Measurements from ENCODE around the gene TRAPPC5.

The TRAPPC5 gene

DNA sequence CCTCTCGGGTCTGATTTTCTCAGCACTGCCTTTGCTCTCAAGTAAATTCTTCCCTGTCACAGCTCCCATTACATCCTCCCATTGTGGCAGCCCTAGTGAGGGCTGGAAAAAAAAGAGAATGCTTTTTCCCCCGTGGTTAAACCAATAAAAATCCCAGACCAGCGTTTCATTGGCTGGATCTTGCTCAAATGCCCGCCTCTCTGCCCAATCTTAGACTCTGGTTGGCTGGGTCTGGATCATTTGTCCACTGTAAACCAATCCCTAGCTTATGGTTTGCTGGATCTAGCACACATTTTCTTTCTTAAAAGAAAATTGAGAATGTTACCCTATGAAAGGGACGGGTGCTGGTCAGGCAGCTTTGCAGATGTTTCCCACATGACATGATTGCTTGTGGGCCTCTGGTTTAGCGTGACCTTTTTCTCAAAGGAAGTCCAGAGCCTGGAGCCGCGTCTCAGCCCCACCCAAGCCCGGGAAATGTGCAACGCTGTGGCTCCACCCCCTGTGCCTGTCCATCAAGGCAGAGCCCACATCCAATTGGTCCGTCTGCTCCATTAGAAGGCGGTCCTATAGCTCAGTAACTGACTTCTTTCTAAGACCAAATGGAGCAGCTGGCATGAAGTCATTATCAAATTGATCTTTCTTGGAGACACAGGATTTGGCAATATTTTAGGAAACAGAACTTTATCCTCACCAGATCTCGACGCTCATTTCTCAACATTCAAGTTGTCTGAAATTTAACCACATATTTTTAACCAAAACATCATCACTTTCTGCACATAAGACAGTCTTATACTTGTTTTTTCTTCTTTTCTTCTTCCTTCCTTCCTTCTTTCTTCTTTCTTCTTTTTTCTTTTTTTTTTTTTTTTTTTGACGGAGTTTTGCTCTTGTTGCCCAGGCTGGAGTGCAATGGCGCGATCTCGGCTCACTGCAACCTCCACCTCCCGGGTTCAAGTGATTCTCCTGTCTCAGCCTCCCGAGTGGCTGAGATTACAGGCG is 6.3 kb upstream of the TRAPPC5 start:
- Histone ChIP-seq H3K4me1 (ENCODE audit: control insufficient read depth in 2 of 2, insufficient read depth in 2 of 2, low read length in 2 of 2) (peaks cover 1 to 2% of the 10 kb centered on the region in 2 donors), H3K4me3 (ENCODE audit: low read length in 2 of 2) (no peak overlapping the region), H3K27ac (ENCODE audit: low read depth in 2 of 2, low read length in 2 of 2) (no peak overlapping the region), H3K9me3 (ENCODE audit: control insufficient read depth in 2 of 2, low read length in 2 of 2) (no peaks in the 10 kb centered on the region), H3K27me3 (ENCODE audit: control insufficient read depth in 2 of 2, insufficient read depth in 2 of 2, low read length in 2 of 2) (peaks cover 16 to 22% of the 10 kb centered on the region in 2 donors), H3K36me3 (ENCODE audit: control insufficient read depth in 2 of 2, insufficient read depth in 2 of 2, low read length in 2 of 2) (no peaks in the 10 kb centered on the region), H3K9ac (ENCODE audit: low read depth in 1 of 2, low read length in 2 of 2) (no peak overlapping the region)

DNA sequence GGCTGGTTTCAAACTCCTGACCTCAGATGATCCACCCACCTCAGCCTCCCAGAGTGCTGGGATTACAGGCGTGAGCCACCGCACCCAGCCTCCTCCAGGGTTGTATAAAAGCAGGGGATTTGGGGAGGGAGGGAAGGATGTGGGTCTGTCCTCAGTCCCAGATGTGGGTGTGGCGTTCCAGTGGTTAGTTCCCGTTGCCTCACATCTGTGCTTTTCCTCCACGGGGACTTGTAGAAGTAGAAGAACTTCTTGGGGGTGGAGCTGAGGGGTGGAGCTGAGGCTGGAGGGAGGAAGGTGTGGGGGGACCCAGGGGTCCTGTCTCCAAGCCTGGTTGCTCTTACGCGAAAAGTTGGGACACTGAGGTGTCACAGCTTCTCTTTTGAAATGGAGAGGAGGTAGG is 4.3 kb upstream of the TRAPPC5 start:
- H3K27ac ChIP-seq (ENCODE audit: low read depth in 2 of 2, low read length in 2 of 2): no peak overlapping the region
- no peaks in the 10 kb centered on the region for H3K36me3 ChIP-seq (ENCODE audit: control insufficient read depth in 2 of 2, insufficient read depth in 2 of 2, low read length in 2 of 2)
- peaks cover 8 to 11% of the 10 kb centered on the region in 2 donors for H3K4me1 ChIP-seq (ENCODE audit: control insufficient read depth in 2 of 2, insufficient read depth in 2 of 2, low read length in 2 of 2)
- H3K4me3 ChIP-seq (ENCODE audit: low read length in 2 of 2): no peak overlapping the region
- peaks cover 9 to 13% of the 10 kb centered on the region in 2 donors for H3K27me3 ChIP-seq (ENCODE audit: control insufficient read depth in 2 of 2, insufficient read depth in 2 of 2, low read length in 2 of 2)
- no peaks in the 10 kb centered on the region for H3K9me3 ChIP-seq (ENCODE audit: control insufficient read depth in 2 of 2, low read length in 2 of 2)
- no peak overlapping the region for H3K9ac ChIP-seq (ENCODE audit: low read depth in 1 of 2, low read length in 2 of 2)

- Histone ChIP-seq H3K27me3 (ENCODE audit: control insufficient read depth in 2 of 2, insufficient read depth in 2 of 2, low read length in 2 of 2) (peaks cover 6 to 13% of the 10 kb centered on the region in 2 donors), H3K9me3 (ENCODE audit: control insufficient read depth in 2 of 2, low read length in 2 of 2) (no peaks in the 10 kb centered on the region), H3K9ac (ENCODE audit: low read depth in 1 of 2, low read length in 2 of 2) (no peak within 1 kb of the TSS), H3K4me3 (ENCODE audit: low read length in 2 of 2) (no peak within 1 kb of the TSS), H3K4me1 (ENCODE audit: control insufficient read depth in 2 of 2, insufficient read depth in 2 of 2, low read length in 2 of 2) (peaks cover 9 to 14% of the 10 kb centered on the region in 2 donors), H3K36me3 (ENCODE audit: control insufficient read depth in 2 of 2, insufficient read depth in 2 of 2, low read length in 2 of 2) (no peaks in the 10 kb centered on the region), H3K27ac (ENCODE audit: low read depth in 2 of 2, low read length in 2 of 2) (no peak within 1 kb of the TSS)
Measured at GRCh38 chr19:7676854-7677253, 3.8 kb upstream of the TRAPPC5 start, which contains the start of gene MCEMP1. TSS of gene MCEMP1 (plus strand) at chr19:7677090. CDS start at chr19:7677121, 31 bp downstream.

- H3K27me3 ChIP-seq (ENCODE audit: control insufficient read depth in 2 of 2, insufficient read depth in 2 of 2, low read length in 2 of 2): peaks cover 4 to 13% of the 10 kb centered on the region in 2 donors
- peaks cover 12 to 14% of the 10 kb centered on the region in 2 donors for H3K4me1 ChIP-seq (ENCODE audit: control insufficient read depth in 2 of 2, insufficient read depth in 2 of 2, low read length in 2 of 2)
- H3K9ac ChIP-seq (ENCODE audit: low read depth in 1 of 2, low read length in 2 of 2): no peak overlapping the region
- H3K4me3 ChIP-seq (ENCODE audit: low read length in 2 of 2): no peak overlapping the region
- H3K27ac ChIP-seq (ENCODE audit: low read depth in 2 of 2, low read length in 2 of 2): no peak overlapping the region
- H3K9me3 ChIP-seq (ENCODE audit: control insufficient read depth in 2 of 2, low read length in 2 of 2): no peaks in the 10 kb centered on the region
- H3K36me3 ChIP-seq (ENCODE audit: control insufficient read depth in 2 of 2, insufficient read depth in 2 of 2, low read length in 2 of 2): peaks cover 3 to 5% of the 10 kb centered on the region in 2 donors
Measured at GRCh38 chr19:7677669-7678311, 2.8 kb upstream of the TRAPPC5 start.

DNA sequence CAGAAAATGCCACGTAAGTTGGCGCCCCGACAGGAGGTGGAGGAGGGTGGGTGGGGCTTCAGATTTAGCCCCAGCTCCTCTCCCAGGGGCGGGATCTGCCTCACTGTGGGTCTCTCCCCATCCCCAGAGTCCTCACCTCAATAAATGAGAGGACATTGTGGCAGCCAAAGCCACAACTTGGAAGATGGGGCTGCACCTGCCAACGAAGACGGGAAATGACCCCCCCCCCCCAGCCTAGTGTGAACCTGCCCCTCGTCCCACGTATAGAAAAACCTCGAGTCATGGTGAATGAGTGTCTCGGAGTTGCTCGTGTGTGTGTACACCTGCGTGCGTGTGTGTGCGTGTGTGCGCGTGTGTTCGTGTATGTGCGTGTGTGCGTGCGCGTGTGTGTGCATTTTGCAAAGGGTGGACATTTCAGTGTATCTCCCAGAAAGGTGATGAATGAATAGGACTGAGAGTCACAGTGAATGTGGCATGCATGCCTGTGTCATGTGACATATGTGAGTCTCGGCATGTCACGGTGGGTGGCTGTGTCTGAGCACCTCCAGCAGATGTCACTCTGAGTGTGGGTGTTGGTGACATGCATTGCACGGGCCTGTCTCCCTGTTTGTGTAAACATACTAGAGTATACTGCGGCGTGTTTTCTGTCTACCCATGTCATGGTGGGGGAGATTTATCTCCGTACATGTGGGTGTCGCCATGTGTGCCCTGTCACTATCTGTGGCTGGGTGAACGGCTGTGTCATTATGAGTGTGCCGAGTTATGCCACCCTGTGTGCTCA is 1.5 kb upstream of the TRAPPC5 start:
- Histone ChIP-seq H3K27me3 (ENCODE audit: control insufficient read depth in 2 of 2, insufficient read depth in 2 of 2, low read length in 2 of 2) (peaks cover 4 to 13% of the 10 kb centered on the region in 2 donors), H3K36me3 (ENCODE audit: control insufficient read depth in 2 of 2, insufficient read depth in 2 of 2, low read length in 2 of 2) (peaks cover 3 to 12% of the 10 kb centered on the region in 2 donors), H3K4me1 (ENCODE audit: control insufficient read depth in 2 of 2, insufficient read depth in 2 of 2, low read length in 2 of 2) (peaks cover 12 to 14% of the 10 kb centered on the region in 2 donors), H3K9ac (ENCODE audit: low read depth in 1 of 2, low read length in 2 of 2) (no peak overlapping the region), H3K9me3 (ENCODE audit: control insufficient read depth in 2 of 2, low read length in 2 of 2) (no peaks in the 10 kb centered on the region), H3K4me3 (ENCODE audit: low read length in 2 of 2) (no peak overlapping the region), H3K27ac (ENCODE audit: low read depth in 2 of 2, low read length in 2 of 2) (no peak overlapping the region)

DNA sequence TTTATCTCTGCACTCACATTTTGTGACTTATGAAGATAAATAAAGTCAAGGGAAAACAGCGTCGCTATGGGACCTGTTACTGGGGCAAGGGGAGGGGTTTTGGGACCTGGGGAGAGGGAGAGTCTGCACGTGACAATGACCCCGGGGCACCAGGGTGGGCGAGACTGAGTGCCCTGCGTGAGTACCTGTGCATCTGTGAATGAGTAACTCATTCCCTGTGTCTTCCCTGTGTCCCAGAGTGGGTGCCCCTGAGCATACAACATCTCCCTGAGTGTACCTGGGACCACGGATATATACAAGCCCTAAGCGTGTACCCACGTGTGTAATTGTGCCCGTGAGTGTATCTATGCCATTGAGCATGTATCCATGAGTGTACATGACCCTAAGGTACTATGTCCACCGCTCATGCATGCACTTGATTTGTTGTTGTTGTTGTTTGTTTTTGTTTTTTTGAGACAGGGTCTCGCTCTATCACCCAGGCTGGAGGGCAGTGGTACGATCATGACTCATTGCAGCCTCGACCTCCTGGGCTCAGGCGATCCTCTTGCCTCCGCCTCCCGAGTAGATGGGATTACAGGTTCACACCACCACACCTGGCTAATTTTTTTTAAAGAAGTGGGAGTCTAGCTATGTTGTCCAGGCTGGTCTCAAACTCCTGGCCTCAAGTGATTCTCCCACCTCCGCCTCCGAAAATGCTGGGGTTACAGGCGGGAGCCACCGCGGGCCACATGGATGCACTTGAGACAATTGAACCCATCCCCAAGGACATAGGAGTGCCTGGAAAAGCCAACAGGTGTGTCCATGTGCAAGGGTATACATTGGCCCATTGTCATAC is 645 bp upstream of the TRAPPC5 start:
- Histone ChIP-seq H3K9ac (ENCODE audit: low read depth in 1 of 2, low read length in 2 of 2) (peak overlapping the region; percentile 36 to 56), H3K27ac (ENCODE audit: low read depth in 2 of 2, low read length in 2 of 2) (no peak overlapping the region), H3K4me1 (ENCODE audit: control insufficient read depth in 2 of 2, insufficient read depth in 2 of 2, low read length in 2 of 2) (peaks cover 12 to 14% of the 10 kb centered on the region in 2 donors)

DNA sequence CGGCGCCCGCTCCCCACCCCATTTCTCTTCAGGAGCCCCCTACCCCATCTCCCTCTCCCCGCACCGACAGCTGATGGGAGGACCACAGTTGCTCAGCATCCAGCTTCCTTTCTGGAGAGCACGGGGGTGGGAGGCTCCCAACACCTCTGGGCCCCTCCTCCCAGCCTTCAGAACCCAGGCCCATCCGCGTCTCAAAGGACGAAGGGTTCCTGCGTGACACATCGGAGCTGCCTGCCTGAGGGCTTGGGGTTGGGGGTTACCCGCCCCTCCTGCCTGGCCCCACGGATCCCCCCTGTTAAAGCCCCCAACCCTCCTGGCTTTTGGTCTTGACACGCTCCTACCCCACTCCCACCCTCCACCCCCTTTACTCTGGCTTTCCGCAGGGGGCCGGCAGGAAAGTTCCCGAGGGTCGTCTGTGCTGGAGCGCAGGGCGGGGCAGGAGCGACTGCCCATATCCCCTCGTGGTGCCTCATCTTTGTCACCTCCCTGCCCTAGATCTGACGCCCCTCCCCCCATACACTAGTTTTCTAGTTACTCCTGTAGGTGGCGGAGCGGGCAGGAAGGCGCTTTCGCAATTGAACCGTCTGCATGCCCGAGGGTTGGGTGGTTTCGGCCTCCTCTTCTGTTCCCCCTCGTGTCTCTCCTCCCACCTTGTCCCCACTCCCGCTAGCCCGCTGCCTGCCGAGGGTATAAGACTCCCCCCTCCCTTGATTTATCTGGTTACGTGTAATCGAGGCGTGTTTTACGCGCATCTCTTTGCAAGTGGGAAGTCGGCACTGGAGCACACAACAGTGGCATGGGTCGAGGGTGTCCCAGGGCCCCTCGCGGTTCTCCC is 924 bp downstream of the TRAPPC5 start:
- H3K36me3 ChIP-seq (ENCODE audit: control insufficient read depth in 2 of 2, insufficient read depth in 2 of 2, low read length in 2 of 2): peaks cover 3 to 12% of the 10 kb centered on the region in 2 donors
- peaks cover 4 to 13% of the 10 kb centered on the region in 2 donors for H3K27me3 ChIP-seq (ENCODE audit: control insufficient read depth in 2 of 2, insufficient read depth in 2 of 2, low read length in 2 of 2)
- no peaks in the 10 kb centered on the region for H3K9me3 ChIP-seq (ENCODE audit: control insufficient read depth in 2 of 2, low read length in 2 of 2)
- peaks cover 12 to 14% of the 10 kb centered on the region in 2 donors for H3K4me1 ChIP-seq (ENCODE audit: control insufficient read depth in 2 of 2, insufficient read depth in 2 of 2, low read length in 2 of 2)
- peak overlapping the region; percentile 84 to 96 for H3K9ac ChIP-seq (ENCODE audit: low read depth in 1 of 2, low read length in 2 of 2)
- peak overlapping the region; percentile 70 to 80 for H3K27ac ChIP-seq (ENCODE audit: low read depth in 2 of 2, low read length in 2 of 2)
- peak overlapping the region; percentile 79 to 94 for H3K4me3 ChIP-seq (ENCODE audit: low read length in 2 of 2)

More for the DNA sequence above, 645 bp upstream of the TRAPPC5 start:
- H3K27me3 ChIP-seq (ENCODE audit: control insufficient read depth in 2 of 2, insufficient read depth in 2 of 2, low read length in 2 of 2): peaks cover 4 to 13% of the 10 kb centered on the region in 2 donors
- no peaks in the 10 kb centered on the region for H3K9me3 ChIP-seq (ENCODE audit: control insufficient read depth in 2 of 2, low read length in 2 of 2)
- H3K36me3 ChIP-seq (ENCODE audit: control insufficient read depth in 2 of 2, insufficient read depth in 2 of 2, low read length in 2 of 2): peaks cover 3 to 12% of the 10 kb centered on the region in 2 donors
- H3K4me3 ChIP-seq (ENCODE audit: low read length in 2 of 2): peak overlapping the region; percentile 79 to 94

GRCh38 chr19:7682175-7682855 is 1.7 kb downstream of the TRAPPC5 start:
- Histone ChIP-seq H3K27ac (ENCODE audit: low read depth in 2 of 2, low read length in 2 of 2) (no peak overlapping the region), H3K9me3 (ENCODE audit: control insufficient read depth in 2 of 2, low read length in 2 of 2) (no peaks in the 10 kb centered on the region), H3K4me1 (ENCODE audit: control insufficient read depth in 2 of 2, insufficient read depth in 2 of 2, low read length in 2 of 2) (peaks cover 12 to 14% of the 10 kb centered on the region in 2 donors), H3K27me3 (ENCODE audit: control insufficient read depth in 2 of 2, insufficient read depth in 2 of 2, low read length in 2 of 2) (peaks cover 4 to 13% of the 10 kb centered on the region in 2 donors), H3K4me3 (ENCODE audit: low read length in 2 of 2) (peak overlapping the region; percentile 79 to 94), H3K36me3 (ENCODE audit: control insufficient read depth in 2 of 2, insufficient read depth in 2 of 2, low read length in 2 of 2) (peaks cover 3 to 12% of the 10 kb centered on the region in 2 donors), H3K9ac (ENCODE audit: low read depth in 1 of 2, low read length in 2 of 2) (no peak overlapping the region)
